ENCODE results near the gene MACF1. TPM values are rescaled to one million over a fixed set of nuclear protein-coding genes. Genes with fewer than 3 reads are reported as not detected.
A peak's percentile ranks its signal among the peaks of the same experiment; 100 is the strongest.

Gene MACF1
- total and polyA plus RNA-seq, 8 donors = 49.8 to 161 (median 89.1) TPM

GRCh38 chr1:39190096-39190495, 14.4 kb upstream of the MACF1 start:
- H3K36me3 ChIP-seq = no peaks in the 10 kb centered on the region
- H3K27ac ChIP-seq = no peak overlapping the region
- no peak overlapping the region for H3K4me3 ChIP-seq
- intact Hi-C loops (cut with DNase I) = loop anchor here in 1 of 3 donors (10.0 kb wide), 1 partner anchor 65 kb away; no protein-coding TSS in a partner anchor
- 80 to 90% methylated on average over 3 of the region's 3 CpGs for WGBS, 2 donors
- no peak for TF ChIP-seq CTCF (IDR thresholded peaks at IDR 0.05)
- H3K27me3 ChIP-seq = no peaks in the 10 kb centered on the region
- DNase-seq = no peak
- no peak for FAIRE-seq
- no peaks in the 10 kb centered on the region for H3K9me3 ChIP-seq
- ATAC-seq = no peak
- peaks cover 9 to 25% (median 15%) of the 10 kb centered on the region in 3 donors for H3K4me1 ChIP-seq

GRCh38 chr1:39194398-39195051, 10.0 kb upstream of the MACF1 start:
- Histone ChIP-seq H3K36me3 (no peaks in the 10 kb centered on the region), H3K9me3 (no peaks in the 10 kb centered on the region), H3K4me1 (peaks cover 9 to 47% (median 21%) of the 10 kb centered on the region in 3 donors), H3K27me3 (no peaks in the 10 kb centered on the region), H3K4me3 (no peak overlapping the region), H3K27ac (peak overlapping the region in 2 of 4 donors; percentile 2 to 37)
- intact Hi-C loops (cut with DNase I) = loop anchor here in 1 of 3 donors (10.0 kb wide), 1 partner anchor 60 kb away; no protein-coding TSS in a partner anchor
- no peak for DNase-seq
- no peak for TF ChIP-seq CTCF (IDR thresholded peaks at IDR 0.05)
- 82 to 84% methylated on average over 8 of the region's 8 CpGs for WGBS, 2 donors
- no peak for ATAC-seq
- no peak for FAIRE-seq

GRCh38 chr1:39195166-39196111, 9.1 kb upstream of the MACF1 start:
- H3K27me3 ChIP-seq = no peaks in the 10 kb centered on the region
- no peak overlapping the region for H3K4me3 ChIP-seq
- 37 to 39% methylated on average over 5 of the region's 5 CpGs for whole genome bisulfite sequencing, 2 donors
- intact Hi-C loops (cut with DNase I) = loop anchor here in 1 of 3 donors (10.0 kb wide), 1 partner anchor 59 kb away; no protein-coding TSS in a partner anchor
- H3K27ac ChIP-seq = peak overlapping the region in 2 of 4 donors; percentile 37 to 46
- TF ChIP-seq CTCF (IDR thresholded peaks at IDR 0.05) = no peak
- FAIRE-seq = peak; percentile 13
- peaks cover 11 to 47% (median 21%) of the 10 kb centered on the region in 3 donors for H3K4me1 ChIP-seq
- no peak for ATAC-seq
- no peaks in the 10 kb centered on the region for H3K36me3 ChIP-seq
- DNase-seq = no peak
- H3K9me3 ChIP-seq = no peaks in the 10 kb centered on the region

- H3K4me1 ChIP-seq = peaks cover 10 to 44% (median 21%) of the 10 kb centered on the region in 3 donors
- H3K36me3 ChIP-seq = no peaks in the 10 kb centered on the region
- DNase-seq = no peak
- H3K27ac ChIP-seq = peak overlapping the region in 2 of 4 donors; percentile 46 to 47
- TF ChIP-seq CTCF (IDR thresholded peaks at IDR 0.05) = no peak
- ATAC-seq = peak in 2 of 4 donors; percentile 9 to 21
- no peak overlapping the region for H3K4me3 ChIP-seq
- FAIRE-seq = no peak
- intact Hi-C loops (cut with DNase I) = loop anchor here in 1 of 3 donors (10.0 kb wide), 1 partner anchor 58 kb away; no protein-coding TSS in a partner anchor
- 79 to 81% methylated on average over 6 of the region's 6 CpGs for WGBS, 2 donors
- H3K9me3 ChIP-seq = no peaks in the 10 kb centered on the region
- no peaks in the 10 kb centered on the region for H3K27me3 ChIP-seq
Observed at GRCh38 chr1:39196244-39197215, 8.0 kb upstream of the MACF1 start.

All from pancreas (tissue), 10 donors.